VCaP (cell line): ENCODE measurements around the gene KIFC3.

Source experiments
- H3K27ac ChIP-seq: fragments of 450-650 bp; 2 replicates; pipeline ENCODE4 v1.5.1; 2017
- TF ChIP-seq, protein P1 (sequence below): fragments of 450-650 bp; conservative IDR thresholded peaks from 2 replicates; pipeline ENCODE4 v1.5.1; 2017; ENCODE audit warnings: mild to moderate bottlenecking, moderate library complexity

KIFC3 gene

GRCh38 chr16:57760357-57761160, 41.7 kb downstream of the KIFC3 start:
- H3K27ac ChIP-seq: no peak overlapping the region
- TF ChIP-seq, protein P1, sequence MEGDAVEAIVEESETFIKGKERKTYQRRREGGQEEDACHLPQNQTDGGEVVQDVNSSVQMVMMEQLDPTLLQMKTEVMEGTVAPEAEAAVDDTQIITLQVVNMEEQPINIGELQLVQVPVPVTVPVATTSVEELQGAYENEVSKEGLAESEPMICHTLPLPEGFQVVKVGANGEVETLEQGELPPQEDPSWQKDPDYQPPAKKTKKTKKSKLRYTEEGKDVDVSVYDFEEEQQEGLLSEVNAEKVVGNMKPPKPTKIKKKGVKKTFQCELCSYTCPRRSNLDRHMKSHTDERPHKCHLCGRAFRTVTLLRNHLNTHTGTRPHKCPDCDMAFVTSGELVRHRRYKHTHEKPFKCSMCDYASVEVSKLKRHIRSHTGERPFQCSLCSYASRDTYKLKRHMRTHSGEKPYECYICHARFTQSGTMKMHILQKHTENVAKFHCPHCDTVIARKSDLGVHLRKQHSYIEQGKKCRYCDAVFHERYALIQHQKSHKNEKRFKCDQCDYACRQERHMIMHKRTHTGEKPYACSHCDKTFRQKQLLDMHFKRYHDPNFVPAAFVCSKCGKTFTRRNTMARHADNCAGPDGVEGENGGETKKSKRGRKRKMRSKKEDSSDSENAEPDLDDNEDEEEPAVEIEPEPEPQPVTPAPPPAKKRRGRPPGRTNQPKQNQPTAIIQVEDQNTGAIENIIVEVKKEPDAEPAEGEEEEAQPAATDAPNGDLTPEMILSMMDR: no peak

DNA sequence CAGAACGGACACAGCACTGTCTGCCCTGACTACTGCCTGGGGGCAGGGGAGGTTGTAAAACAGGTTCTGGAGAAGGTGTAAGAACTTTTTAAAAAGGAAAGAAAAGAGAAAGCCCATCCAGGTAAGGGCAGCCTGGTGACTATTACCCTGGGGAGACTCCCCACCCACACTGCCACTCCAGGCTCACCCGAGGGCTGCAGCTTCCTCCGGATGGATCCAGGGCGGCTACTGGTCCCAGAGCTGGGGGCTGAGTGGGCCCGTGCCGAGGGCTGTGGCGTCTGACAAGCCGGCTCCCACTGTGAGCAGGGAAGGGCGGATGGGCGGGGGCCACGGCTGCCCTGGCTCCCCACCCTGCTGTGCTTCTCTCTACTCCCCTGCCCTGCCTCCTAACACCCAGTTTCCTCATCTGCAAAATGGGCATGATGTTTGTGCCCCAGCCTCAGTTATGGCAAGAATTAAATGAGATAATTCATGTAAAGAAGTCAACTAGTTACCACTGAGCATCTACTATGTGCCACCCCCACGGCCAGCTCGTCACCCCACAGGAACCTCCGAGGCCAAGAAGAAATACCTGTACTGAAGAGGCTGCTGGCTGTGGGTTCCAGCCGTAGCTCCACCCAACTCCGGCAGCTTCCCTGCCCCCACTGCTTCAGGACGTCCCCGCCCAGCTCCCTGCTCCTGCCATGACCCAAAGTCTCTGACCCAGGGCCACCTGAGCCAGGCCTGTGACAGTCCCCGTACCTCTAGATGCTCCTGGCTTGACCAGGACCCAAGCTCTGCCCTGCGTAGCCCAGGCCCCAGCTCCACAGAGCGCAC, 42.5 kb downstream of the KIFC3 start:
- H3K27ac ChIP-seq: no peak overlapping the region
- TF ChIP-seq, protein P1: no peak

GRCh38 chr16:57759131-57759530, 43.2 kb downstream of the KIFC3 start:
- TF ChIP-seq, protein P1: no peak
- no peak overlapping the region for H3K27ac ChIP-seq

- H3K27ac ChIP-seq: no peak overlapping the region
- TF ChIP-seq, protein P1: no peak
Observed at GRCh38 chr16:57758331-57759117, 43.8 kb downstream of the KIFC3 start.

- TF ChIP-seq, protein P1: no peak
- no peak overlapping the region for H3K27ac ChIP-seq
Observed at GRCh38 chr16:57757883-57758282, 44.4 kb downstream of the KIFC3 start.

DNA sequence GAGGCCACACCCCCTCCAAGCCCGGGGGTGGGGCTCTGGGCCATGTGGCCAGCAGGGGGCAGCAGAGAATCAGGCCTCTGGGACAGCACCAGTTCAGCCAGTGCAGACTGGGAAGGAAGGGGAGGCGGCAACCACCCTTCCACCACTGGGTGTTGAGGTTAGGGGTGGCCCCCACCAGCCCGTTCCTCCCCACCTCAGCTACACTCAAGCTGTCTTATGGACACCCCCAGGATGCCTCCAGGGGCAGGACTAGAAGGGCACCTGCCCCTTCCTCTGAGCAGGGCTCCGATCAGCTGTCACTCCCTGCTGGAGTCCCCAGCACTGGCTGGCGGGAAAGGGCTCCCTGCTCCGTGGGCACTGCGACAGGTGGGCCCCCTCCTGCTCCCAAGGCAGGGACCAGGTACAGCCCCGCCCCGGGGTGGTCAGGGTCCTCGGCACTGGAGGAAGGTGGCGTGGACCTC, 44.9 kb downstream of the KIFC3 start:
- TF ChIP-seq, protein P1: peak; percentile 91
- no peak overlapping the region for H3K27ac ChIP-seq
